ENCODE data around the gene TEKT5.

The TEKT5 gene

DNA sequence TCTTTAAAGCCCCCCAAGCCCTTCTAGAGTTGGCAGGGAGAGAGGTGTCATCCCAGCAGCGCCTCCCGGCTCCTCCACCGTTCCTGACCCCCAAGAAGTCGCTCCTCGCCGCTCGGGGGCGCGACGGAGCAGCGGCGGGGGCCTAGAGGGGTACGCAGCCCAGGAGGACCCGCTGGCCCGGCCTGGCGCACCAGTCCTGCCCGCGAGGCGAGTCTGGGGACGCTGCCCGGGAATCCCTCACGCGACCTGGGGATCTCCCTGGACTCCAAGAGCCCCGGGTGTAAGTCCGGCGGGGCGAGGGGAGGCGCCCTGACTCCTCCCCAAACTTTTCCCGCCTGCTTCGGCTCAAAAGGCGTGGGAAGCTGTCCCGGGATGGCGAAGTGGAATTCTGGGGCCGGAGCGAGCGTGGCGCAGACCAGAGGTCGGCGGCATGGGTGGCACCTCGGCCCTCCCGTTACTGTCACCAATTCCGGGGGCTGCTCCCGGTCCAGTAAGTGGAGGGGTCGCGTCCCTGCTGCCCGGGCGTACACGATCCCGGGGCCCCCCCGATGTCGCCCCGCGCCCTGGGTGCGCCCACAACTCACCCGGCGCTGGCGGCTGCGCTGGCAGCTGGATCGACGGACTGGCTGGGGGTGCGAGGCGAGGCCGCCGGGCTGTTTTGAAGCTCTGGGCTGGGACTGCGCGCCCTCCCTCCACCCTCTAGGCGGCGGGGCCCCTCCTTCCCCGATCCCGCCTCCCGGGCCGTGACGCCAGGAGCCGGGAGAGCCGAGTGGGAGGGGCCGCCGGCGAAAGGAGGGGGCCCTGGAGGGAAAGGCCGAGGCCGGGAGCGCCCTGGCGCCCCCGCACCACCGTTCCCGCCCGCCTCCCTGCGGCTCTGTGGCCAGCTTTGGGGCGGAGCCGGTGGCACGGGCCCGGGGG is 114.5 kb downstream of the TEKT5 start, which contains the start of gene EMP2:
EMP2 (minus strand) TSS at position 634 of the 918 bp plus-strand sequence. CDS start 32,981 bp downstream, outside the sequence.
- no peak within 1 kb of the TSS for H3K4me3 Mint-ChIP-seq
- no peaks in the 10 kb centered on the region for H3K36me3 Mint-ChIP-seq
- peaks cover 2% of the 10 kb centered on the region for H3K4me1 Mint-ChIP-seq (ENCODE audit: low read depth)
- H3K27ac Mint-ChIP-seq = no peak within 1 kb of the TSS
- H3K9me3 Mint-ChIP-seq (ENCODE audit: low read depth) = no peaks in the 10 kb centered on the region
- peaks cover 26% of the 10 kb centered on the region for H3K27me3 Mint-ChIP-seq

DNA sequence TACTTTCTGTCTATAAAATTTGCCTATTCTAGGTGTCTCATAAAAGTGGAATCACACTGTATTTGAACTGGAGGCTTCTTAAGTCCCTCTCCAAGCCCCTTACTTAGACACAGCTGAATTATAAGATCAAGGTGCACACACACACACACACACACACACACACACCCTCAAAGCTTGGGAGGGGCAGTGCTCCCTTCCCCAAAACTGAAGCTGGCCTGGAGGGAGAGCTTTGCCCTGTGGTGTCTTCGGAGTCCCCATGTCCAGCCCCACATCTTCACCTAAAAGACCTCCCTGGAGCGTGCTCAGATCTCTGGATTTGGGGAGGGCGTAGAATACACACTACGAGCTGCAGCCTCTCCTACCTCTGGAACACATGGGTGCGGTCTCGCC is 115.2 kb downstream of the TEKT5 start:
- Mint-ChIP-seq H3K27ac (no peak overlapping the region), H3K4me3 (no peak overlapping the region), H3K9me3 (ENCODE audit: low read depth) (no peaks in the 10 kb centered on the region), H3K4me1 (ENCODE audit: low read depth) (peaks cover 2% of the 10 kb centered on the region), H3K27me3 (peaks cover 26% of the 10 kb centered on the region), H3K36me3 (no peaks in the 10 kb centered on the region)

DNA sequence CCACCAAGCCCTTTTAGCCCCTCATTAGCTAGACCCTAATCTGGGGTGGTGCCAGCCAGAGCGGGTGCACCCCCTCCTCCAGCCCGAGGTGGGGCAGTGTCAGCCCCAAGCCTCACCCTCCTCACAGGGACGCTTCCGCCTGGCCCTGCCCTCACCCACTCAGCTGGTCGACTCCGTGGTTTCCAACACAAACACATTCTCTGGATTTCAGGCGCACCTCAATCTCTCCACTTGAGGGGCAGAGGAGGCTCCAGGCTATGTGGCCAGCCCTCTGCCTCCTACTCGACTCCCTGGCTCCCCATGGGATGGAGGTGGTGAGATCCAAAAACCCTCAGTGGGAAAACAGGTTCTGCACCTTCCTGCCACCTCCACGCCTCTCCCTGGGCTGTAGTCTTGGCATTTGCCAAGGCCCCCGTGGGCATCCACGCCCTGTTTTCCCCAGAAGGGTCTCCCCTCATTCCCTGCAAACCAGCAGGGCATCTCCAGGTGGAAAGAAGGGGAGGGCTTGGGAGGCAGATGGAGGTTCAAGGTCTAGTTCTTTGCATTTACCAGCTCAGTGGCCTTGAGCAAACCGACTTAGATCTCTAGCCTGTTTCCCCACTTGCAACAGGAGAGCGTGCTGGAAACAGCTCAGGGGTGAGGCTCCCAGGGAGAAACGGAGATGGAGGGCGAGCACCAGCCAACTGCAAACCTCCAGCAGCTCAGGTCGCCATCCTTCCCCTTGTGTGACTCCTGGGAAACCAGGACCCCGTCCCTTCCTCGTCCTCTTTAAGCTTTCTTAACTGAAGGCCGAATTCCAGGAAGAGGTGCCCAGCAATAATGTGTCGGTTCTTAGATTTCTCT is 116.0 kb downstream of the TEKT5 start:
- Mint-ChIP-seq H3K36me3 (no peaks in the 10 kb centered on the region), H3K27me3 (peaks cover 24% of the 10 kb centered on the region), H3K4me3 (no peak overlapping the region), H3K9me3 (ENCODE audit: low read depth) (no peaks in the 10 kb centered on the region), H3K27ac (no peak overlapping the region), H3K4me1 (ENCODE audit: low read depth) (peaks cover 2% of the 10 kb centered on the region)
